Glutamatergic neuron (in vitro differentiated cells): ENCODE measurements around the gene VPS13D. TPM values are rescaled to one million over a fixed set of nuclear protein-coding genes. Genes with fewer than 3 reads are reported as not detected.

Experiments used
- DNase-seq: peaks from one replicate; pipeline ENCODE4 v3.0.0; 2022
- H3K27ac Mint-ChIP-seq: one replicate; pipeline ENCODE4 v1.8.0; 2020; ENCODE audit warnings: mild to moderate bottlenecking, mixed read lengths, inconsistent platforms; ENCODE audit not compliant: unreplicated experiment
- H3K27me3 Mint-ChIP-seq: one replicate; pipeline ENCODE4 v1.8.0; 2020; ENCODE audit warnings: mild to moderate bottlenecking, moderate library complexity, mixed read lengths, inconsistent platforms; ENCODE audit not compliant: unreplicated experiment
- H3K36me3 Mint-ChIP-seq: one replicate; pipeline ENCODE4 v1.8.0; 2020; ENCODE audit warnings: mild to moderate bottlenecking, mixed read lengths, inconsistent platforms; ENCODE audit not compliant: unreplicated experiment
- H3K4me1 Mint-ChIP-seq: one replicate; pipeline ENCODE4 v1.8.0; 2020; ENCODE audit warnings: mild to moderate bottlenecking, low read depth, mixed read lengths, inconsistent platforms; ENCODE audit not compliant: unreplicated experiment
- H3K4me3 Mint-ChIP-seq: one replicate; pipeline ENCODE4 v1.8.0; 2020; ENCODE audit warnings: mild to moderate bottlenecking, mixed read lengths, inconsistent platforms; ENCODE audit not compliant: unreplicated experiment
- H3K9me3 Mint-ChIP-seq: one replicate; pipeline ENCODE4 v1.8.0; 2020; ENCODE audit warnings: mild to moderate bottlenecking, moderate library complexity, mixed read lengths, inconsistent platforms; ENCODE audit not compliant: unreplicated experiment
- CTCF ChIP-seq: fragments of 200-600 bp; sonication (generic); IDR thresholded peaks from one replicate; pipeline ENCODE4 v1.5.0; 2021; ENCODE audit not compliant: partially characterized antibody, unreplicated experiment
- total RNA-seq: library from RNA; stranded (reverse); fragmentation: NEBNext Ultra II Directional; extraction: Animal tissue kit (Norgen Biotek cat#: 25700); gene quantifications from one replicate; pipeline ENCODE4 v1.2.1, GENCODE V29; 2021; ENCODE audit not compliant: unreplicated experiment

Gene VPS13D
- total RNA-seq, 1 donor from 2014 or later = 32.8 TPM

DNA sequence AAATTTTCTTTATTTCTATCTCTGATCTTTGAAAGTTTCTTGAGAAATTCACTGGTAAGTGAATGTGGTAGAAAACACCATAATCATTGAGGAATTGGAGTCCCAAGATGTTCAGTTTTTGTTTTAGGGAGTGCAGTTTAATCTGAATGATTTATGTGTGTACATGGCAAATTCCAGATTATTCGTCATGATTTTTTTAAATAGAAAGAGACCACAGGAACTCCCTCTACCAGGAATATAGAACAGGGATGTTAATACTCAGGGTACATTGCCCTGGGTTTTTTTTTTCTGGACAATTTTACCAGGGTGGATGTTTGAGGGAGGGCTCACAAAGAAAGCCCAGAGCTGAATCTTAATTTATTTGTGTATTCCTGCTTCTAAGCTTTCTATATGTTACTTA lies 109.0 kb downstream of the VPS13D start:
- Mint-ChIP-seq H3K4me3 (no peak overlapping the region), H3K27me3 (no peaks in the 10 kb centered on the region), H3K36me3 (no peaks in the 10 kb centered on the region), H3K9me3 (no peaks in the 10 kb centered on the region), H3K4me1 (peaks cover 11% of the 10 kb centered on the region), H3K27ac (no peak overlapping the region)
- no peak for DNase-seq
- no peak for TF ChIP-seq CTCF

GRCh38 chr1:12339396-12339795 lies 109.6 kb downstream of the VPS13D start:
- H3K4me3 Mint-ChIP-seq = no peak overlapping the region
- H3K27me3 Mint-ChIP-seq = no peaks in the 10 kb centered on the region
- no peak for TF ChIP-seq CTCF
- H3K36me3 Mint-ChIP-seq = no peaks in the 10 kb centered on the region
- no peak for DNase-seq
- no peaks in the 10 kb centered on the region for H3K9me3 Mint-ChIP-seq
- H3K27ac Mint-ChIP-seq = no peak overlapping the region
- peaks cover 11% of the 10 kb centered on the region for H3K4me1 Mint-ChIP-seq

GRCh38 chr1:12339811-12340543 lies 110.1 kb downstream of the VPS13D start:
- H3K36me3 Mint-ChIP-seq = no peaks in the 10 kb centered on the region
- TF ChIP-seq CTCF = no peak
- no peak for DNase-seq
- H3K4me1 Mint-ChIP-seq = peaks cover 14% of the 10 kb centered on the region
- H3K27me3 Mint-ChIP-seq = peaks cover 2% of the 10 kb centered on the region
- H3K4me3 Mint-ChIP-seq = no peak overlapping the region
- no peaks in the 10 kb centered on the region for H3K9me3 Mint-ChIP-seq
- no peak overlapping the region for H3K27ac Mint-ChIP-seq

- H3K4me1 Mint-ChIP-seq = peaks cover 14% of the 10 kb centered on the region
Measured at GRCh38 chr1:12340544-12340930, 110.7 kb downstream of the VPS13D start.

More at GRCh38 chr1:12340544-12340930, 110.7 kb downstream of the VPS13D start:
- DNase-seq = no peak
- Mint-ChIP-seq H3K27me3 (peaks cover 2% of the 10 kb centered on the region), H3K4me3 (no peak overlapping the region), H3K36me3 (no peaks in the 10 kb centered on the region), H3K9me3 (no peaks in the 10 kb centered on the region), H3K27ac (no peak overlapping the region)
- no peak for TF ChIP-seq CTCF
